ENCODE data around the gene CYP19A1.

DNA sequence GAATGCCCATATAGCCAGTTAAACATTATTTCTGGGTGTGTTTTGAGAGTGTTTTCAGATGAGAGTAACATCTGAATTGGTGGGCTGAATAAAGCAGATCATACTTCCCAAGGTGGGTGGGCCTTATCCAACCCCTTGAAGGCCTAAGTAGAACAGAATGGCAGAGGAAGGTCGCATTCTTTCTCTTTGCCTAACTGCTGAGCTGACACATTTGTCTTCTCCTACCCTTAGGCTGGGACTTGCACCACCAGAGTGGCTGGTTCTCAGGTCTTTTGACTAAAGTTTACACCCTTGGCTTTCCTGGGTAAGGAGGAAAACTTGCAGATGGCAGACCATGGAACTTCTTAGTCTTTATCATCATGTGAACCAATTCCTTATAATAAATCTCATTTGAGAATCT is 157.9 kb downstream of the CYP19A1 start:
- TF ChIP-seq, protein P1, sequence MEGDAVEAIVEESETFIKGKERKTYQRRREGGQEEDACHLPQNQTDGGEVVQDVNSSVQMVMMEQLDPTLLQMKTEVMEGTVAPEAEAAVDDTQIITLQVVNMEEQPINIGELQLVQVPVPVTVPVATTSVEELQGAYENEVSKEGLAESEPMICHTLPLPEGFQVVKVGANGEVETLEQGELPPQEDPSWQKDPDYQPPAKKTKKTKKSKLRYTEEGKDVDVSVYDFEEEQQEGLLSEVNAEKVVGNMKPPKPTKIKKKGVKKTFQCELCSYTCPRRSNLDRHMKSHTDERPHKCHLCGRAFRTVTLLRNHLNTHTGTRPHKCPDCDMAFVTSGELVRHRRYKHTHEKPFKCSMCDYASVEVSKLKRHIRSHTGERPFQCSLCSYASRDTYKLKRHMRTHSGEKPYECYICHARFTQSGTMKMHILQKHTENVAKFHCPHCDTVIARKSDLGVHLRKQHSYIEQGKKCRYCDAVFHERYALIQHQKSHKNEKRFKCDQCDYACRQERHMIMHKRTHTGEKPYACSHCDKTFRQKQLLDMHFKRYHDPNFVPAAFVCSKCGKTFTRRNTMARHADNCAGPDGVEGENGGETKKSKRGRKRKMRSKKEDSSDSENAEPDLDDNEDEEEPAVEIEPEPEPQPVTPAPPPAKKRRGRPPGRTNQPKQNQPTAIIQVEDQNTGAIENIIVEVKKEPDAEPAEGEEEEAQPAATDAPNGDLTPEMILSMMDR (conservative IDR thresholded peaks at IDR 0.05), result no peak
- TF ChIP-seq EZH2 (IDR thresholded peaks at IDR 0.05; ENCODE audit: low read depth), result no peak

Measured in PC-9 (cell line).